CD4-positive, alpha-beta T cell treated with Interleukin-6 at 100 ng/mL for 8 hours (primary cell): ENCODE measurements around the gene ERC2.

ENCODE experiments used
- DNase-seq: peaks from one replicate; pipeline ENCODE4 v3.0.0-alpha.2; 2020; ENCODE audit warnings: mixed read lengths, low spot score

ERC2 gene

GRCh38 chr3:56424885-56425284 lies 43.4 kb downstream of the ERC2 start:
- no peak for DNase-seq

- no peak for DNase-seq
These were observed 43.9 kb downstream of the ERC2 start for GRCh38 chr3:56424336-56424735.

DNA sequence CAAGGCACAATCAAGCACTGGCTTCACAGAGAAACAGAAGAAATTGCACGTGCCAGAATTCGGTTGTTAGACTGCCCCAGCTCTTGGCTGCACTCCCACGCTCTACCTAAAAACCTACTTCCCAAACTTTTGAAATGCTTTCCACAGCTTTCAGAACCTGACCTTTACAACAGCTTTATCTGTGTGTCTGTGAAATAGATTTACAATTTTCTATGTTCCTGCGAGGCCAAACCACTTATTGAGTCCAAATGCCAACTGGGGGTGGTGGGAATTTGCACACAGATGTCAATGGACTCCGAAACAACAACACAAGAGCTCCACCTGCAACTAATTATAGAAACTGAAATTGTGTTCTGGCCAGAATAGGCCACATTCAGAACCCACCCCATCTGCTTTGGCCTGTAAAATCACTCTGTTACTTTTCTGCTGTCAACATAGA lies 44.6 kb downstream of the ERC2 start:
- no peak for DNase-seq

DNA sequence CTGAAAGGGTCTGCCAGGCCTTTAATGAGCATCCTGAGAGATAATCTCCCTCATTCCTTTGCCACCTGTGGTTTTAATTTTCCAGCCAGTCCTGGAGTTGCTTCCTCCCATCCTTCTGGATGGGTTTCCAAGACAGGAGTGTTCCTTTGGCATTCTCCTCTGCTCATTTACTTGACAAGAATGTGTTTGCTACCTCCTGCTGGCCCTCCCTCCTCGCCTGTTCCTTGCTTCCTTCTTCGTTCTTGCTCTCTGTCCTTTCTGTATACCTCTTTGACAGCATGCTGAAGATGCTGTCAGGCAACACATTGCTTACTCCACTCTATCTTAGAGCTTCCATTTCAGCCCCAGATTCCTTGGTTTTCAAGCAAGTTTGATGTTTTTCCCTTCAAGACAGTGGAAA lies 46.0 kb downstream of the ERC2 start:
- DNase-seq, result no peak

- DNase-seq, result no peak
These were observed 47.1 kb downstream of the ERC2 start for GRCh38 chr3:56421205-56421604.

DNA sequence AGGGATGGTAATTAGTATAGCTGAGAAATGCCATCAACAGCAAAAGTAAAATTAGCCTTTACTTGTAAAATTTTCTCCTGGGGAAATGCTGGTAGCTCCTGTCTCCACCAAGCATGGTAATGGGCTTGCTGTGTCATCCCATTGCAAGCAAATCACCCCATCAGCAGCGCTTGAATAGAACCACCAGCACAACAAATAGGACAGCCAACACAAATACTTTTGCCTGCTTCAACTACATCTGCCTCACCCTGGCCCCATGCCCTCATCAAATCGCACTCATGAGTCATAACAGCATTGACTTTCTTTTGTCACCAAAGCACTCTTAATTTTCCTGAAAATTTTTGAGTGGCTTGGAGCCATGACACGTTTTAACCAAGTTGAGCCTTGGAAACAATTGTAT lies 52.6 kb downstream of the ERC2 start:
- no peak for DNase-seq

DNA sequence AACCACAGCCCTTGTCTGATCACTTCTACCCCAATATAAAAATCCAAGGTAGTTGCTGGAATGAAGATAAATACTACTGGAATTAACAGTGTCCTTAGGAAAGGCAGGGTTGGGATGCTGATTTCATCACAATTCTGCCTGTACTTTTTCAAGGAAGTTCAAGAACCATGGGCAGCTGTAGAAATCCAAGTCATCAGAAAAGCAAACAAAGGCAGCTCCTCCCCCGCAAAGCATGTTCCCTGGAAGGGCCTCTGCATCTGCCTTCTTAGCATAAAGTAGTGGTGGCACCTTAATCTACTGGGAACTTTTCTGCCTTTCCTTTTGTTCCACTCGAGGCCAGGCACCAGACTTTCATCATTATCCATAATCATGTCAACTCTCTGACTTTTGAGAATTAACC lies 54.4 kb downstream of the ERC2 start:
- no peak for DNase-seq

DNA sequence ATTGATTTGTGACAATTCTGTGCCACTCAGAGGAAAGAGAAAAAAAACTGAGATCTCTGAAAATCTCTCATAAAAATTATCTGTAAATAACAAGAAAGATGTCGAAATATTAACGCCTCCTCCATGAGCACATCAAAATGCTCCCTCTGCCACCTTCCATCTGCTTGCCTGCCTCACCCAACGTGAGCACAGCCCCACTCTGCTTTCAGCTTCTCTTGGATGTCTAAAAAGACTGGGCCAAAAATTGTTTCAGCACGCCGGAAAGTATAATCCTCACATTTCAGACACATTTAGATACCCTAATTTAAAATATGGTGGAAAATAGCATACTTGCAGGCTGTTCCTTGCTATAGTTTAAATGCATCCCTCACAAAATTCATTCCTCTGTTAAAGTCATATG lies 57.1 kb downstream of the ERC2 start:
- no peak for DNase-seq

- DNase-seq, result no peak
These were observed 57.7 kb downstream of the ERC2 start for GRCh38 chr3:56410576-56410975.

DNA sequence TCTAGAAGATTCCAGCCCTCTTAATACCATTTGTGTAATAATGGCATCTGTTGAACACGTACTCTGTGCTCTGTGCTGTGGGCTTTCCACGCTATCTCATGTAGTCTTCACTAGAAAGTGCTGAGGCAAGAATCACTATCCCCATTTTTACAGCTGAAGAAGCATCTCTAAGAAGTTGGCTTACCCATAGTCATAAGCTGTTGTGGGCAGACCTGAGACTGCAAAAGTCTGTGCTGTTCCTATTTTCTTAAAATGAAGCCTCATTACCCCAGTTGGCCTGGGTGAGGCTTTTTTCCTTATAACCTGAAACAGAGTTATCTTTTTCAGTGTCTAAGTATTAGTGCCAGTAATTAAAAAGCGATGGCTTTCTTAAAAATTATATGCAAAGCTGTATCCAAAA lies 58.5 kb downstream of the ERC2 start:
- no peak for DNase-seq

DNA sequence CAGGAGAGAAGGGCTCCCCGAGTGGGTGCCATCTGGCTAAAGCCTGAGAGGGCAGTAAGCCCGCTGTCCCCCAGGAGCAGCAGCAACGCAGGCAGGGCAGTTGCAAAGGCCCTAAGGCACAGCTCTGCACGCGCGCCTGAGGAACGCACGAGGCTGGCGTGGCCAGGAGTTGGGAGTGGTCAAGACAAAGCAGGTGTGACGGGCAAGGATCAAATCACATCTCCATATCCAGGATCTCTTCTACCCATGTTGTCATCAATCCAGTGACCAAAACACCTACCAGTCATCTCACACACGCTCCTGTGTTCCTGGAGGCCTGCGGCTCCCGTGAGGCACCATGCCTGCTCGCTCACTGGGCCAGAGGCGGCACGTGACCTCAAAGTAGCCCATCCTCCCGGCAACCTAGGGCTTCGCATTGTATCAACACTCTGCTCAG lies 59.5 kb downstream of the ERC2 start:
- DNase-seq, result no peak

DNA sequence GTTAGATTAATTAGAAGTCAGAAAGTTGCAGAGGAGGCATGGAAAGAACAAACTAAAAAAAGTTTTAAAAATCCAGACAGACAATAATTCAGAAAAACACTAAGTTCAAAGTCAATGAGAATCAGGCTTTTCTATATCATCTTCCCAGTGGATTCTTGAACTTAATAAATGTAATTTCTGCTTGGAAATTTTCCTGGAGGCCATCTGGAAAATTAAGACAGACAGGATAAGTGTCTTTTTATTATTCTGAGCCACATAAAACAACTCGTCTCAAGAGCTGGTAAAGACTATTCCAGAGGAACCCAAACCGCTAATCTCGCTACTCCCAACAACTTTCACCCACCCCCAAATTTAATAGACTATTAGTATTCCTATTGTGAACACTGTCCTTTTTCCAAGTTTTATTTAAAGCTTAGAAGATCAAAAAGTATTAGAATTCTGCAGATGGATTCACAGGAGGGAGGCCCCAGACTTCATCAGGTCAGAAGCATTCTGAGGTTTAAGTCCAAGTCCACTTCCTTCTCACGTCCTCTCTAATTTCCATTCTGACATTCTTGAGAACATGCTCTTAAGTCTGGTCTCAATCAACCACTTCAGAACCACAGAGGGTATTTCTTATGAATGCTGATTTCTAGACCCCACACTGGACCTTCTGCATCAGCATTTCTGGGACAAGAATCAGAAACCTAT lies 61.3 kb downstream of the ERC2 start:
- DNase-seq, result no peak

DNA sequence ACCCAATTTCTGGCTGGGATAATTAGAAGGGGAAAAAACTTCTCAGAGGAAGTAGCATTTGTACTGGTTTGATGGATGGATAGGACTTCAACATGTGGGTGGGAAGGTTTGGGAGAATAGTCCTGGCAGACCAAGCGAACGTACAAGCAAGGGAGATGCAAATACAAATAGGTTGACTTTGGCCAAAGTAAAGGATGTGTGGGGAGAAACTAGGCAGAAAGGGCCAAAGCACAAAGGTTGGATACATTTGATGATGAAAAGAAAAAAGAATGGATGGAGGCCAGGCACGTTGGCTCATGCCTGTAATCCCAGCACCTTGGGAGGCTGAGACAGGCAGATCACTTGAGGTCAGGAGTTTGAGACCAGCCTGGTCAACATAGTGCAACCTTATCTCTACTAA lies 63.4 kb downstream of the ERC2 start:
- no peak for DNase-seq

DNA sequence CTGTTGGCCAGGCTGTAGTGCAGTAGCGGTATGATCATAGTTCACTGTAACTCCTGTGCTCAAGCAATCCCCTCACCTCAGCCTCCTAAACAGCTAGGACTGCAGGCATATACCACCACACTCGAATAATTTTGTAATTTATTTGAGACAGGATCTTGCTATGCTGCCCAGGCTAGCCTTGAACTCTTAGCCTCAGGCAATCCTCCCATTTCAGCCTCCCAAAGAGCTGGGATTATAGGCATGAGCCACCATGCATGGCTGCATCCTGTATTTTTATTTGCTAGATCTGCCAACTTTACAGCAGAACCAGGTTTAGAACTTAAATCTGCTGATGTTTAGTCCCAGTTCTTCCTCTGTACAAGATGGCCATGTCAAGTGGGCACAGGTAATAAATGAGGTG lies 69.6 kb downstream of the ERC2 start:
- DNase-seq, result no peak

DNA sequence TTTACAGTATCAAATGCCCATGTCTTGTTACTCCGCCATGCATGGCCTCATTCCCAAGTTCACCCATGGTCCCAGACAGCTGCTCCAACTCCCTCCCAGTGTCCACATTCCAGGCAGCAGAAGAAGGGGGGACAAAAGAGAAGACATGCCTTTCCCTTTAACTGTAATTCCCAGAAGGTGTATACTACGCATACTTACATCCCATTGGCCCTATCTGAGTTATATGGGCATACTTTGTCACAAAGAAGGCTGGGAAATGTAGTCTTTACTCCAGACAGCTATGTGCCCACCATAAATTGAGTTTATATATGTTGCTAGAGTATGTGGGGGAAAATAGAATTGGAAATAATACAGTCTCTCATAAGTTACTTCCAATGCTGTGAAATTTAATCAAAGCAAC lies 70.5 kb downstream of the ERC2 start:
- DNase-seq, result no peak

GRCh38 chr3:56389183-56389830 lies 79.0 kb downstream of the ERC2 start:
- no peak for DNase-seq

DNA sequence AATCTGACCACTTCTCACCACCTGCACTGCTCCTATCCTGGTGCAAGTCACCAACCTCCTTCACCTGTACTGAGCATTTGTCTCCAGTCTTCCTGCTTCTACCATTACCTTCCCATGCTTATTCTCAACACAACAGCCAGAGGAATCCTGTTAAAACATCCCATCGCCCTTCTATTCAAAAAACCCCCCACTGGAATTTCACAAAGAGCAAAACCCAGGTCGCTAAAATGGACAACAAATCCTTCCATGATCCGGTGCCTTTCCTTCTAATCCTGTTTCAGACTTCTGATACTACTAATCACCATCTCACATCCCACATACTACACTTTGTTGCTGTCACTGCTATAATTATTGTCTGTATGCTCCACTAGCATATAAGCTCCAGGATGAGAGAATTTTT lies 85.2 kb downstream of the ERC2 start:
- no peak for DNase-seq

GRCh38 chr3:56379723-56380287 lies 88.5 kb downstream of the ERC2 start:
- no peak for DNase-seq

DNA sequence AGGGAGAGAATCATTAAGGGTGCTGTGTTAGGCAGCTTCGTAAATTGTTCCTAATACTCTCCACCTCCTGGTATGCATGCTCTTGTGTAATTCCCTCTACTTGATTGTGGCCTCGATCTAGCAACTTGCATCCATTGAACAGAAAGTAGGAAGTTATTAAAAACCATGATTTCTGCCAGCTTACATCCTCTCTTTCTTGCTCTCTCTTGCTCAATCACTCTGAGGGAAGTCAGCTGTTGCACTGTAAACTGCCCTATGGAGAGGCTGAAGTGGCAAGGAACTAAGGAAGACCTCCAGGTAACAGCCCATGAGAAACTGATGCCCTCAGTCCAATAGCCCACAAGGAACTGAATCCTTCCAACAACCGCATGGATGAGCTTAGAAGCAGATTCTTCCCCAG lies 92.6 kb downstream of the ERC2 start:
- no peak for DNase-seq

GRCh38 chr3:56373386-56373785 lies 94.9 kb downstream of the ERC2 start:
- DNase-seq, result no peak

DNA sequence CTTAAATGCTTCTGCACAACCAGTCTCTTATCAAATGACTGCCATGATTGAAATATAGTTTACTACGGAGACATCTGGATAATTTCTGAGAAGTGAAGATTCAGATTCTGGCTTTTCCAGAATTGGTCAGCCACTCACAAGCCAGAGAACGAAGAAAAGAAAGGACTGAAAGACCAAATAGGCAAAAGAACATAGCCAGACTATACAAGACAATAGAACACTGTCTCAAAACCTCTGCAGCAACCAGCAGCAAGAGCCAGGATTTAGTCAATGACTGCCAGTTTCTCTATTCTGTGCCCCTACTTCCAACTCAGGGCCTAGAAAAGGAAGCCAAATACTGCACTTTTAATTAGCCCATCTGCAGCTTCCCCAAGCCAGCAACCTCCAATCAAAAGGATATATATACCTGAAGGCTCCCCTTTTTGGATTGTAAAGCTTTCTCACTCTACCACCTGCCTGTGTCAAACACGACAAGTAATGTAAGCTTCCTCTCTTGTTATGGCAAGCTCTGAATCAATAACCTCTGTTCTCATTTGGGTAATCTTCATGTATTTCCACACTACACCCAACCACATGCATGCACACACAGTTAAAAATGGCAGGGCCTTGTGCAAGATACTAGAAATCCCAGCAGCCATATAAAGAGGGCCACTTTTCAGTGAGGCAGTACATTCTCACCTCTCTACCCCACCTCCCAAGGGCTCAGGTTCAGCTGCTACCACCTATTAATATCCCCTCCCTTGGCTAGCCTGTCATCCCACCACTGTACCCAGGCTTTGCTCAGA lies 97.1 kb downstream of the ERC2 start:
- no peak for DNase-seq

DNA sequence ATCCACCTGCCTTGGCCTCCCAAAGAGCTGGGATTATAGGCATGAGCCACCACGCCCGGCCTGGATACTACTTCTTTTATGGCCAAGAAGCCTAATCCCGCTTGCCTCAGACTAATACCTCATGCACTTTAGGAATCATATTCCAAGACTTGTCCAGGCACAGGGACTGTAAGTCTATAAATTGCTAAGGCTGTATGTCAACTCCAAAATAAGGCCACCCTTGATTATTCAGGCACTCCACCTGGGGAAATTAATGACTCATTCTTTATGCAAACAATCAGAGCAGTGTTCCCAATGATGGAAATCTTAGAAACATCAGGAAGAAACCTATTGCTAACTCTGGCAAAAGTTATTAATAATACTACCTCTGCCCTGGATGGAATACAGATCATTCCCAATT lies 98.4 kb downstream of the ERC2 start:
- no peak for DNase-seq

DNA sequence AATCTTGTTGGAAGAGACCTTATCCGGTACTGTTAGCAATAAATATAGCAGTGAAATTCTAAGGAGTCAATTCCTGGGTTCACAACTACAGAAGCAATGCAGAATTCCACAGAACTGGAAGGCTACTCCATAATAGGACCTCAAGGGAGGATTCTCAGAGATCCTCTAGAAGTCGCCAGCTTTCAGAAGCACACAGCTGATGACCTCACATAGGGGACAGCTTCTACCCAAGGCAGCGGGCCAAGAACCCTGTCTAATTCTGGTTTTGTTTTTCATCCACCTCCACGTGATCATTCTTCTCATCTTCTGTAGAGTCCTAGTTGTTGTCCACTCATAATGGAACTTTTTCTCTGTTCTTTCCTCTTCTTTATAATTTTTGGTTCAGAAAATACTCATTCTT lies 99.4 kb downstream of the ERC2 start:
- no peak for DNase-seq
